Liver (tissue), 3 donors: ENCODE data around the gene TMX2.

Experiments used
- CTCF ChIP-seq: fragments of 150-350 bp; IDR thresholded peaks from 2 replicates; pipeline ENCODE4 v1.5.1; 2017; ENCODE audit warnings: improper control_type of control experiment, low read depth, low read length; ENCODE audit not compliant: missing input control
- EGR1 ChIP-seq, 2 donors: IDR thresholded peaks; 2 replicates each; pipeline ENCODE4 v1.6.1; 2016 to 2018; ENCODE audit warnings: antibody characterized with exemption in 2 of 2, low read depth in 2 of 2
- HNF4A ChIP-seq, 2 donors: conservative IDR thresholded peaks; 2 replicates each; pipeline ENCODE4 v1.6.1; 2016; ENCODE audit warnings: antibody characterized with exemption in 2 of 2, mild to moderate bottlenecking in 2 of 2
- REST ChIP-seq: IDR thresholded peaks from 2 replicates; pipeline ENCODE4 v1.6.1; 2016; ENCODE audit warnings: antibody characterized with exemption, mild to moderate bottlenecking
- TAF1 ChIP-seq: conservative IDR thresholded peaks from 2 replicates; pipeline ENCODE4 v1.6.1; 2016; ENCODE audit warnings: antibody characterized with exemption, mild to moderate bottlenecking
- TF ChIP-seq, protein P1 (sequence below): IDR thresholded peaks from 2 replicates; pipeline ENCODE4 v1.6.1; 2016; ENCODE audit warnings: antibody characterized with exemption
- TF ChIP-seq, protein P2 (sequence below): IDR thresholded peaks from 2 replicates; pipeline ENCODE4 v1.6.1; 2016; ENCODE audit warnings: antibody characterized with exemption
- donor health status: healthy.
- donor health status: healthy.

DNA sequence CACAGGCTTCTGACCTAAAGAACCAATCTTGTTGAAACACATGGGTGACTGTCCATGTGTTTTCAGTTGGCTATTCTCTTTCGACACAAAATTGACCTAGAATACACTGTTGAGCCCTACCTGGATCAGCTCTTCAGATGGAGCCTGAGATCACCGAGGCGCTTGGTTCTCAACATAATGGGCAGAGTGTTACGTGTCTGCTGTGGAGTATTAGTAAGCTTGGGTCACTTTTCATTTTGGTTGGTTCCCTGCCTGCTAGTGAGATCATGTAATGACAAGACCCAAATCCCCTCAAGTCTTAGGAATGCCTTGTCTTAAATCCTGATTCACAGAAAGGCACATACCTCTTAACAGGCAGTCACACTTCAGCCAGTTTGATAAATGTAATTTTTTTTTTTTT lies 9.1 kb upstream of the TMX2 start:
- TF ChIP-seq, protein P1, sequence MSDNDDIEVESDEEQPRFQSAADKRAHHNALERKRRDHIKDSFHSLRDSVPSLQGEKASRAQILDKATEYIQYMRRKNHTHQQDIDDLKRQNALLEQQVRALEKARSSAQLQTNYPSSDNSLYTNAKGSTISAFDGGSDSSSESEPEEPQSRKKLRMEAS = no peak
- TF ChIP-seq TAF1 = no peak
- TF ChIP-seq CTCF = no peak
- TF ChIP-seq HNF4A (conservative IDR thresholded peaks at IDR 0.05) = no peak
- TF ChIP-seq EGR1 (IDR thresholded peaks at IDR 0.05; ENCODE audit: low read depth in 2 of 2) = no peak
- TF ChIP-seq REST = no peak
- TF ChIP-seq, protein P2, sequence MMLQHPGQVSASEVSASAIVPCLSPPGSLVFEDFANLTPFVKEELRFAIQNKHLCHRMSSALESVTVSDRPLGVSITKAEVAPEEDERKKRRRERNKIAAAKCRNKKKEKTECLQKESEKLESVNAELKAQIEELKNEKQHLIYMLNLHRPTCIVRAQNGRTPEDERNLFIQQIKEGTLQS = no peak
